ENCODE results near the gene TM9SF1. TPM values are rescaled to one million over a fixed set of nuclear protein-coding genes. Genes with fewer than 3 reads are reported as not detected.
A peak's percentile ranks its signal among the peaks of the same experiment; 100 is the strongest.

Gene TM9SF1
- total and polyA plus RNA-seq, 2 of the 4 experiments (the other 2 are of a cell fraction): 40.4 to 65.6 TPM

- TF ChIP-seq CHD1 (IDR thresholded peaks at IDR 0.05; ENCODE audit: low read depth, low read length): no peak
These were observed 46.7 kb upstream of the TM9SF1 start (continued) for GRCh38 chr14:24241829-24242443.

- ChIA-PET POLR2A (ENCODE audit: unreplicated experiment) (no interaction called here), CTCF (no interaction called here)
- WGBS, 2 experiments (ENCODE audit: extremely low coverage in 2 of 2, insufficient read length in 1 of 2): no CpG with 5 or more reads among the region's 9 CpGs
- Histone ChIP-seq H2BK20ac (ENCODE audit: low read depth, low read length) (no peak overlapping the region), H3K4ac (ENCODE audit: low read depth, low read length) (no peak overlapping the region), H3K27me3 (ENCODE audit: control insufficient read depth, insufficient read depth, low read length) (no peaks in the 10 kb centered on the region), H3K9me3 (ENCODE audit: control insufficient read depth, insufficient read depth, low read length) (no peaks in the 10 kb centered on the region), H4K5ac (ENCODE audit: low read depth, low read length) (no peak overlapping the region), H2AK5ac (ENCODE audit: low read depth, low read length) (no peak overlapping the region), H3K4me1 (ENCODE audit: control insufficient read depth, insufficient read depth, low read length) (peaks cover 13% of the 10 kb centered on the region), H2AK9ac (replicated peaks; ENCODE audit: low read depth, low read length, poor library complexity) (peak overlapping the region; percentile 74), H3K56ac (ENCODE audit: extremely low read depth, insufficient read depth, low read length) (no peak overlapping the region), H3K14ac (replicated peaks; ENCODE audit: low read depth, low read length) (no peak overlapping the region), H2BK15ac (ENCODE audit: low read depth, low read length) (no peak overlapping the region), H3K23ac (ENCODE audit: low read depth, low read length) (no peak overlapping the region), H3K18ac (ENCODE audit: low read depth, low read length) (no peak overlapping the region), H3K9ac (ENCODE audit: low read depth, low read length) (no peak overlapping the region), H3K79me1 (ENCODE audit: low read depth in 1 of 2, low read length in 2 of 2) (peaks cover 42 to 67% of the 10 kb centered on the region in 2 experiments), H2BK120ac (ENCODE audit: low read depth, low read length) (no peak overlapping the region), H3K4me3 (ENCODE audit: insufficient read depth, low read depth, low read length) (no peak overlapping the region), H4K91ac (ENCODE audit: insufficient read depth, low read depth, low read length) (no peak overlapping the region), H4K20me1 (ENCODE audit: insufficient read depth, low read length) (peaks cover 4% of the 10 kb centered on the region), H3K4me2 (ENCODE audit: low read depth, low read length) (no peak overlapping the region), H2AFZ (replicated peaks; ENCODE audit: low read length, poor library complexity) (no peak overlapping the region), H3K27ac (ENCODE audit: insufficient read depth, low read length) (no peak overlapping the region), H4K8ac (ENCODE audit: low read depth in 2 of 2, low read length in 2 of 2) (no peak overlapping the region; a peak in 1 of 4 replicates), H2BK5ac (ENCODE audit: low read depth, low read length, poor library complexity, severe bottlenecking) (no peak overlapping the region), H3K9me1 (ENCODE audit: insufficient read depth, low read length) (peaks cover 27% of the 10 kb centered on the region), H3K36me3 (ENCODE audit: control insufficient read depth, insufficient read depth, low read length) (peaks cover 44% of the 10 kb centered on the region)
- ATAC-seq (ENCODE audit: low read depth) (no peak), DNase-seq (no peak)
- intact Hi-C loops (cut with micrococcal nuclease) (loop anchor here (5.0 kb wide), 1 partner anchor 228 kb away; no protein-coding TSS in a partner anchor), dilution Hi-C loops (cut with HindIII; ENCODE audit: low sequenced_read_pairs, unreplicated experiment) (no loop called here), in situ Hi-C loops (cut with MboI; ENCODE audit: low sequenced_read_pairs) (loop anchor here (5.0 kb wide), 1 partner anchor 57 kb away; the partner anchor contains the start of genes DHRS1 and NOP9)
- TF ChIP-seq MXI1 (IDR thresholded peaks at IDR 0.05; ENCODE audit: borderline replicate concordance, low read depth, low read length) (no peak), RCOR1 (IDR thresholded peaks at IDR 0.05; ENCODE audit: insufficient replicate concordance, low read length) (no peak), SMC3 (IDR thresholded peaks at IDR 0.05; ENCODE audit: low read depth, low read length) (no peak), CTCF (conservative IDR thresholded peaks at IDR 0.05; ENCODE audit: low read depth, low read length) (no peak)
- BruUV-seq (replicated peaks): no TSS peak
These were observed 45.1 kb upstream of the TM9SF1 start for GRCh38 chr14:24240110-24240918.
